ENCODE measurements around the gene ZBTB20.

ZBTB20 gene

GRCh38 chr3:114379266-114379665 is 767.8 kb downstream of the ZBTB20 start:
- no peak overlapping the region for H3K4me3 ChIP-seq (ENCODE audit: control insufficient read depth, low read depth, low read length)
- TF ChIP-seq, protein P1, sequence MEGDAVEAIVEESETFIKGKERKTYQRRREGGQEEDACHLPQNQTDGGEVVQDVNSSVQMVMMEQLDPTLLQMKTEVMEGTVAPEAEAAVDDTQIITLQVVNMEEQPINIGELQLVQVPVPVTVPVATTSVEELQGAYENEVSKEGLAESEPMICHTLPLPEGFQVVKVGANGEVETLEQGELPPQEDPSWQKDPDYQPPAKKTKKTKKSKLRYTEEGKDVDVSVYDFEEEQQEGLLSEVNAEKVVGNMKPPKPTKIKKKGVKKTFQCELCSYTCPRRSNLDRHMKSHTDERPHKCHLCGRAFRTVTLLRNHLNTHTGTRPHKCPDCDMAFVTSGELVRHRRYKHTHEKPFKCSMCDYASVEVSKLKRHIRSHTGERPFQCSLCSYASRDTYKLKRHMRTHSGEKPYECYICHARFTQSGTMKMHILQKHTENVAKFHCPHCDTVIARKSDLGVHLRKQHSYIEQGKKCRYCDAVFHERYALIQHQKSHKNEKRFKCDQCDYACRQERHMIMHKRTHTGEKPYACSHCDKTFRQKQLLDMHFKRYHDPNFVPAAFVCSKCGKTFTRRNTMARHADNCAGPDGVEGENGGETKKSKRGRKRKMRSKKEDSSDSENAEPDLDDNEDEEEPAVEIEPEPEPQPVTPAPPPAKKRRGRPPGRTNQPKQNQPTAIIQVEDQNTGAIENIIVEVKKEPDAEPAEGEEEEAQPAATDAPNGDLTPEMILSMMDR (conservative IDR thresholded peaks at IDR 0.05; ENCODE audit: control insufficient read depth, insufficient read depth, low read depth, low read length): no peak
- DNase-seq (ENCODE audit: low read depth): no peak

- TF ChIP-seq, protein P1 (conservative IDR thresholded peaks at IDR 0.05; ENCODE audit: control insufficient read depth, insufficient read depth, low read depth, low read length): no peak
- no peak overlapping the region for H3K4me3 ChIP-seq (ENCODE audit: control insufficient read depth, low read depth, low read length)
- DNase-seq (ENCODE audit: low read depth): no peak
These were observed 768.3 kb downstream of the ZBTB20 start for GRCh38 chr3:114378760-114379159.

GRCh38 chr3:114377426-114377825 is 769.7 kb downstream of the ZBTB20 start:
- H3K4me3 ChIP-seq (ENCODE audit: control insufficient read depth, low read depth, low read length): no peak overlapping the region
- no peak for DNase-seq (ENCODE audit: low read depth)
- TF ChIP-seq, protein P1 (conservative IDR thresholded peaks at IDR 0.05; ENCODE audit: control insufficient read depth, insufficient read depth, low read depth, low read length): no peak

GRCh38 chr3:114376516-114377185 is 770.4 kb downstream of the ZBTB20 start:
- DNase-seq (ENCODE audit: low read depth): peak; percentile 22
- no peak overlapping the region for H3K4me3 ChIP-seq (ENCODE audit: control insufficient read depth, low read depth, low read length)
- TF ChIP-seq, protein P1 (conservative IDR thresholded peaks at IDR 0.05; ENCODE audit: control insufficient read depth, insufficient read depth, low read depth, low read length): no peak

DNA sequence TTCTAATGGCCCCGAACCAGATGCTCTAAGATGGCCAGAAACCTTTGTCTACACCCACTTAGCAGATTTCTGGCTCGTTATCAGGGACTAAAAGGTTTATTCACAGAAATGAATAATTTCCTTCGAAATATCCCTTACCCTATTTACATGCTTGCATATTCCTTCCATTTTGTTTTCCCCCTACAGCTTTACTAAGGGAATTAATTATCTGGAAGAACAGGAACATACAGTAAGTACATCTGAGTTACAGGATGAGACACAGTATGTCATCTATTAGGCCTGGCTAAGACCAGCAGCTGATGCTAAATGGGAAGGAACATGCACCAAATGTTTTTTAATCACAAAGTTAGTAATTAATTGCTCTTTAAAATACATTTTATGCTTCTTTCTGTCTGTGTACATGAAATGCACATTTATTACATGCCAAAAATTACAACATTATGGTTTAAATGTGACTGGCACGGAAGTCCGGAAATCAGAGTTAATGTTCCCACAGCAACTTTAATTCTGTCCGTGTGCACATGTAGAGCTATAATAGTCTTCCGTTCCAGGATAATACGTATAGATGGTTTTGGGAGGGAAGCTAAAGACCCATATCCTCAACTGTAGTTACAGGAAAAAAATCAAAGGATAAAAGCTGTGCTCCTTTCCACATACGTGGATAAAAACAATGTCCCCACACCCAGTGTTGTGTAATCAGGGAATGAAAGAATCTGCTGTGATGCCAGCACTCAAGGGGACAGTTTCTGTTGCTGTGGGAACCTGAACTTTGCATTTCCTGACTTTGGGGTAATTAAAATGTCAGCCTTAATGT is 771.3 kb downstream of the ZBTB20 start:
- TF ChIP-seq, protein P1 (conservative IDR thresholded peaks at IDR 0.05; ENCODE audit: control insufficient read depth, insufficient read depth, low read depth, low read length): no peak
- H3K4me3 ChIP-seq (ENCODE audit: control insufficient read depth, low read depth, low read length): no peak overlapping the region
- peak; percentile 26 for DNase-seq (ENCODE audit: low read depth)

- DNase-seq (ENCODE audit: low read depth): no peak
- no peak overlapping the region for H3K4me3 ChIP-seq (ENCODE audit: control insufficient read depth, low read depth, low read length)
These were observed 772.6 kb downstream of the ZBTB20 start for GRCh38 chr3:114374433-114374990.

More at GRCh38 chr3:114374433-114374990, 772.6 kb downstream of the ZBTB20 start:
- TF ChIP-seq, protein P1 (conservative IDR thresholded peaks at IDR 0.05; ENCODE audit: control insufficient read depth, insufficient read depth, low read depth, low read length): no peak
